SK-N-SH treated with all-trans-retinoic acid at 6 μM for 48 hours (cell line): ENCODE measurements around the gene MGLL.

ENCODE experiments used
- RARB ChIP-seq: fragments of 250-450 bp; sonication (Bioruptor Pico); IDR thresholded peaks from 2 replicates; pipeline ENCODE4 v1.8.0; 2021; ENCODE audit warnings: mild to moderate bottlenecking, moderate library complexity
- ZFP30 ChIP-seq: fragments of 450-650 bp; formaldehyde crosslinking; IDR thresholded peaks from 2 replicates; pipeline ENCODE4 v1.5.0; 2022; ENCODE audit warnings: mild to moderate bottlenecking, moderate library complexity

GRCh38 chr3:127680798-127681221 lies 141.5 kb downstream of the MGLL start:
- TF ChIP-seq RARB (no peak), ZFP30 (CRISPR knock-in tag) (no peak)
